T-helper 1 cell treated with Interleukin-12 subunit alpha and Interleukin-12 subunit beta and Interleukin-4 antibody, amounts not matched to agents 30 ng/mL and 1 ng/mL, for 36 hours (primary cell): ENCODE data around the gene FGD5. TPM values are rescaled to one million over a fixed set of nuclear protein-coding genes. Genes with fewer than 3 reads are reported as not detected.

Experiments used
- intact Hi-C: fragments of 100-400 bp; cut with micrococcal nuclease; formaldehyde crosslinking; loops from one replicate; pipeline ENCODE4 v1.15.1; 2024
- total RNA-seq: library from RNA; stranded (reverse); gene quantifications from 2 replicates; pipeline ENCODE4 v1.2.3, GENCODE V29; 2022

Gene FGD5
- total RNA-seq, 1 donor from 2014 or later, result not detected

DNA sequence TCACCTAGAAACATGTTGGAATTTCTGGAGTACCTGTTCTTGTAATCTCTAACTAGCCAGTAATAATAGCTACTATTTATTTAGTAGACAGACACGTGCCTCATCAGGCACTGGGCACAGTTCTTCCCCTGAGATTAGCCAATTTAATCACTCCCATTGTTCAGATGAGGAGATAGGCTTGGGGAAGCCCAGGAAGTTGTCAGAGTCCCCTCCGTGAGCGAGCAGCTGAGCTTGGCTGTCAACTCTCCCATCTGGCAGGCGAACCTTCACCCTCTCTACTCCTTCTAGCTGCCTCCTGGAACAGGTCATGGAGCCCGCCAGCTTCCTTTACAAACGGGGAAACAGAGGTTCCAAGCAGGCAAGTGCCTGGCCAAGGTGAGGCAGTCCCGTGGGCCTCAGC lies 31.1 kb upstream of the FGD5 start:
- intact Hi-C loops, result no loop called here

DNA sequence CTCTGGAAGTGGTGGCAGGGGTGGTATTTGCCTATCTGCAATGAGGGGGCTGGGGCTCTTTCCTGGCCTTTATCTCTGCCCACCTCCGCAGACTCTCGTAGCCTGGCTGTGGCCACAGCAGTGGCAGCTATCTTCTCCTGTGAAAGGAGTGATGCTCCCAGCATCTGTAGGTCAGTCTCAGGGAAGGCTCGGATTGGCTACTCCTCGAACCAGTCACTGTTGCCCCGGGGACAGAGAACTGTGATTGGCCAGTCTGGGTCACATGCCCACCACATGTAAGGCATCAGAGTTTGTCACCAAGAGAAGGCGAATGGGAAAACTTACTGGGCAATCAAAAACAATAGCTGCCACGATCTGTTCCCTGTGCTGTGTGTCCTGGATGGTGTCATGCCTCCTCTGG lies 30.1 kb upstream of the FGD5 start:
- intact Hi-C loops, result no loop called here

- intact Hi-C loops, result no loop called here
Observed at GRCh38 chr3:14789221-14789620, 29.5 kb upstream of the FGD5 start.

DNA sequence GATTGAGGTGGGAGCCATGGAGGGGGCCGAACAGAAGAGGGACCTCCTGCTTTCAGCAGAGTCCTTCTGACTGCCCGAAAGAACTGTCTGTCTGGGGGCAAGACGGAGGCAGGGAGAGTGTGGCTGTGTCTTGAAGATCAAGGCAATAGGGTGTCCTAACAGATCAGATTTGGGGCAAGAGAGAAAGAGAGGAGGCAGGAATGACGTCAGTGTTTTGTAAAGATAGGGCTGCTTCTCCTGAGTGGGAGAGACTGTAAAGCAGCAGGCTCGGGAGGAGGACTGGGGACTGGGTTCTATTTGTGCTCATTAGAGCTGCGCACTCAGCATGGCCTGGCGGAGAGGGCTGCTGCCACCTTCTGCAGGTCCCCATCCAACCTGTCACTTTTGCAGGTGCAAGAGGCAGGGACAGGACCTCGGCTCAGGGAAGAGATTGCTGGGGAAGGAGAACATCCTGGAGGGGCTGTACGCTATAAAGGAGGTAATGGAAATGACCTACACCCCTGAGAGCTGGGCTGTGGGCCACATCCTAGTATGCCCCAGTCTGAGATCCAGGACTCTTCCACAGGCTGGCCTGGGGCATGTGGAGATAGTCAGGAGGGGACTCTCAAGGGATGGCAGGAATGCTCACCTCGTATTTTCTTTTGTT lies 29.0 kb upstream of the FGD5 start:
- intact Hi-C loops, result loop anchor here (5.0 kb wide), 1 partner anchor 282 kb away; no protein-coding TSS in a partner anchor

- intact Hi-C loops, result loop anchor here (1.0 to 5.0 kb wide), 3 partner anchors 125 to 284 kb away; no protein-coding TSS in a partner anchor
Observed at GRCh38 chr3:14791343-14791945, 27.3 kb upstream of the FGD5 start.

DNA sequence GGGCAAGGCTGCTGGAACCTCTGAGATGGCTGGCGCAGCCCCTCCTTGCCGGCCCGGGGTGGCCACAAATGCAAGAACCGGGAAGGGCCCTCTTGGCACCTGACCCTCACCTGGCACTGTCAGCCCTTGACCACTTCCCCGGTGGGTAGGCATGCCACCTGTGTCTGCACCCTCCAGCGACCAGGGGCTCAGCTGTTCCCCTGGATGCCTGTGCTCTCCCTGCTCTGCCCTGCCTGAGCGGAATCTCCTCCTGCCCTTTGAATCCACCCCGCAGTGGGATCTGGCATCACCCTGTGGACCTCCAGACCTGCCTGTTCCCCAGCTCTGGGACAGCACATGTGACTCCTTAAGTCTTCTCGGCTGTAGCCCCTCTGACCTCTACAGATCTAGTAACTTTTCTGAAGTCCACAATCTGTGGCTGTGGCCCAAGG lies 26.1 kb upstream of the FGD5 start:
- intact Hi-C loops, result loop anchor here (5.0 kb wide), 1 partner anchor 285 kb away; no protein-coding TSS in a partner anchor

DNA sequence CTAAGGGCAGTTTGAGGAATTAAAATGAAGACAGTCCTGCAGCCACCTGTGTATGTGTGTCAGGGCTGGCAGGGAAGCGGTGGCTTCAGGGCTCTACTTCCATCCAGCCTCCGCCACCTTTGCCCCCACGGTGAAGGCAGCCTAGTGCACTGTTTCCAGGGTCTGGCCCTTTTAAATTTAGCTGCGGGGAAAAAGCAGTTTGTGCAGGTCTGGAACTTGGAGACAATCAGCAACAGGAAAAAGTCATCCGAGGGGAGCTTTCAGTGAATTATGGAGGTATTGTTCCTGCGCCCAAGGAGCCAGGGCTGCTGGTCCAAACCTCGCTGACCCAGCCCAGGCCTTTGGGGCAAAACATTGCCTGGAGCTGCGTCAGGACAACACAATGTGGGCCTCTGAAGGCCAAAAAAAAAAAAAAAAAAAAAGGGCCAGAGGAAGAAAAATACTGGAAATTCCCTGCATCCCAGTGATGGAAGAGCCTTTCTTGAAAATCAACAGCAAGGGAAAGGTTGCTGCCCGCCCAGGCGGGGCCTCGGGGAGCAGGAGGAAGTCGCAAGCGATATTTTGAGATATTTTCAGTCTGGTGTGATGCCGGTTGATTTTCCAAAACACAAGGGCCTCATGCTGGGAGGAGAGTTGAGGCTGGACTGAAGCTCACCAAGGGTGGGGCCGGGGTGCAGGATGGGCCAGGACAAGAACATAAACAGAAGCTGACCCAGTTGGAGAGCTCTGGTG lies 25.5 kb upstream of the FGD5 start:
- intact Hi-C loops, result loop anchor here (5.0 kb wide), 1 partner anchor 286 kb away; no protein-coding TSS in a partner anchor

GRCh38 chr3:14793858-14794234 lies 24.9 kb upstream of the FGD5 start:
- intact Hi-C loops, result loop anchor here (5.0 kb wide), 1 partner anchor 287 kb away; no protein-coding TSS in a partner anchor

GRCh38 chr3:14794435-14794834 lies 24.3 kb upstream of the FGD5 start:
- intact Hi-C loops, result loop anchor here (5.0 kb wide), 1 partner anchor 287 kb away; no protein-coding TSS in a partner anchor

DNA sequence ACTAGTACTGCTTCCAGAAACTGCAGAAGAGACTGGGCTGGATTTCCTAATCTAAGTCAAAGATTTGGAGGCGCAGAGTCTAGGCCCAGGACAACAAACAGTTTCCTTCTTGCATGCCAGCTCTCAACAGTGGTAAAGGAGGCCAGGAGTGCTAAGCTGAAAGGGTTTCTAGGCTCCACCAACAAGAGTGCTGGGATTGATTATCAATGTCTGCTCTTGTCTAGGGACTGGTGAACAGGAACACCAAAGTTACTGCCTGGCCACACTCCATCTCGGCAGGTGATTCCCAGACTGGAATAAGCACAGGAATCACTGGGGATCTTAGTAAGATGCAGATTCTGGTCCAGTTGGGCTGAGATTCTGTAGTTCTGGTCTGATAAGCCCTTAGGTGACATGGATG lies 22.8 kb upstream of the FGD5 start:
- intact Hi-C loops, result no loop called here

DNA sequence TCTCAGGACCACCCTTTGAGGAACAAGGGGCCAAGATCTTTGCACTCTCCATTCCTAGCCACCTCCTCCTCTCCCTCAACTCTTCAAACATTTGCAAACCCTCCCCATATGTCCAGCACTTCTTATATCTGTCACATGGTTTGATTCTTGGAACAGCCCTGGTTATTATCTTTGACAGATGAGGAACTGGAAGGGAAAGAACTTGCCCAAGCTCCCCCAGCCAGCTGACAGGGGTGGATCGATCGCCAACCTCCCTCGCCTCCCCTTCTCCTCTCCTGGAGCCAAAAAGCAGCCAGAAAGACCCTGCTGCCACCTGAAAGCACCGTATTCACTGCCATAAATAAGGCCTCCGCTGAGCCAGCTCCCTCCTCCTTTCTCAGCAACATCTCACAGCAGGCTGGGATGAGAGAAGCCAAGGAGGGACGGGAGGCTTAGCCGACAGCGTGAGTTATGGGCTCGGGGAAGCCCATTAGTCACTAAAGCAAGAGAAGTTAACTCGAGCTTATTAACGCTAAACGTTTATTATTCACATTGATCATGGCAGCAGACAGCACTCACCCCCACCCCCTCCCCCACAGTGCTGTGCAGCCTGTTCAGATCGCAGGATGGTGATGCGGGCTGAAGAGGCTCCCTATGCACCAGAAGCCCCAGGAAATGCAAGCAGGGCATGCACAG lies 22.2 kb upstream of the FGD5 start:
- intact Hi-C loops, result no loop called here

GRCh38 chr3:14797731-14798130 lies 21.0 kb upstream of the FGD5 start:
- intact Hi-C loops, result no loop called here

GRCh38 chr3:14798231-14798630 lies 20.5 kb upstream of the FGD5 start:
- intact Hi-C loops, result no loop called here

GRCh38 chr3:14799146-14799545 lies 19.6 kb upstream of the FGD5 start:
- intact Hi-C loops, result no loop called here

- intact Hi-C loops, result no loop called here
Observed at GRCh38 chr3:14801031-14801430, 17.7 kb upstream of the FGD5 start.

DNA sequence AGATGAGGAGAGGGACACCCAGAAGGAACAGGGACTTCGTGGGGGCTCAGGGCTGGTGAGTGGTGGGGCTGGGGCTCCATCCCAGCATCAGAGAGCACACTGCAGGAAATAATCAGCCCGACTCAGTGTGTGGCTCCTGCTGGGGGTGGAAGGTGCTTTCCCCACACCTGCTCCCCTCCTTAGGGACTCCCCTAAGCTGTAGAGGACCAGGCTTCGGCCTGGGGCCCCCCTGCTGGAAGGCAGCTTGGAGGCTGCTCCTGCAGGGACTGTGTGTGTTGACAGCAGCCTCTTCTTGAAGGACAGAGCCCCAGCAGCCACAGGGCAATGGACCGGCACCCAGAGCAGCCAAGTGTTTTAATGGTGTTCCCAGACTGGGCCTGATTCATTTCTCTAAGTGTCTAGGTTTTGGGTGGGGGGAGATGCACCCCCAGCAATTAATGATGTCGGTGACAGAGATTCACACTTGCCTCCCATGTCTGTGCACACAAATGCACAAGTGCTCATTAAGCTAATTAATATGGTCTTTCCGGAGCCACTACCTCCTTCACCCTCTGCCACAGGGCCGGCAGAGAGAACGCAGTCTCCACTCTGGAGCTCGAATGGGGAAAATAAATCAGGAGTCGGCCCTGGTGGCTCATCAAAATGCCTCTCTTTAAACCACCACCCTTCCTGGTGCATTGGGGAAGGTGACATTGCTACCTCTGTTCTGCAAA lies 16.9 kb upstream of the FGD5 start:
- intact Hi-C loops, result no loop called here

DNA sequence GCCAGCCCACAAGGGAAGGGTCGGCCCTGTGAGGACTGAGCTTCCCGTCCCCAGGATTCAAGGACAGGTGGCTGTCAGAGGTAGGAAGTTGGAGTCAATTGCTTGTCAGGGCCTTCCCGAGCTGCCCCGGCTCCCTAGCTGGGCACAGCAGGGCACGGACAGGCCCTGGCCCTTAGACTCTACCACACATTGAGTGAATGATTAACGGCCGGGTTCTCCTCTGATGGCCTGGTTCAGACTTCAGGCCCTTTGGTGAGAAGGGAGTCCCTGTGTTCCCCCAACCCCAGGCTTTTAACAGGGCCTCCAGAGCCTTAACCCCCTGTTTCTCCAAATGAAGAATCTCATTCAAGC lies 16.4 kb upstream of the FGD5 start:
- intact Hi-C loops, result no loop called here

DNA sequence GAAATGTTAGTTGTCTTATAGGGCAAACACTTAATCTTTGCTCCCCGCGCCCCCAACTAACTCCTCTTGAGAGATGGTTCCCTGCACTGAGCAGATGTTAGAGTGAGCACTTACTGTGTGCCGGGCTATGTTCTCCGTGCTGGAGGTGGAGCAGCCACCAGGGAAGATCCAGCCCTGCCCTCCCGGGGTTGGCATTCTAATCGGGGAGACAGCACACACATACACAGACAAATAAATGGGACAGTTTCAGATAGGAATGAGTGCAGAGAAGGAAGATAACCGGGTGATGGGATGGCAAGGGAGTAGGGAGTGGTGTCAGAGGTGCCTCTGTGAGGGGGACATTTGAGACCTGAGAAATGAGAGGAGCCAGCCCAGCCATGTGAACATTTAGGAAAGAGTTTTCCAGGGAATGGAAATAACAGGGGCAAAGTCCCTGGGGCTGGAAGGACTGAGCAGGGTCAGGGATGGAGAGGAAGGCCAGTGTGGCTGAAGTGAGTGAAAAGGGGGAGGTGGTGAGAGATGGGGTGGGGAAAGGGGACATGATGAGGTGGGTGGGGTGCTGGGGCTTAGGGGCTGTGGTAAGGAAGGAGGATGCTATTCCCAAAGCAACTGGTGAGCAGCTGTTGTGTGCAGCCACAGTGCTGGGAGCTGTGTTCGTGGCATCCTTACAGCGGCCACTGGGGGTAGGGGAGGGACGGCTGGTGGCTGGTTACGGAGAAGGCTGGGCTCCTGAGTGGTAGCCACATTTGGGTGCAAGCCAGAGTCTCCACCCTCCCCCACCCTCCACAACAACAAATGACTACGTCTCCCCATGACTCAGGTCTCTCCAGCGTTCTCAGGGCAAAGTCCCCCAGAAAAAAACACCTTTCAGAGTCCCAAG lies 15.4 kb upstream of the FGD5 start:
- intact Hi-C loops, result no loop called here

GRCh38 chr3:14803981-14804834 lies 14.6 kb upstream of the FGD5 start:
- intact Hi-C loops, result no loop called here
